ENCODE measurements around the gene CYB5R2.

CYB5R2 gene

DNA sequence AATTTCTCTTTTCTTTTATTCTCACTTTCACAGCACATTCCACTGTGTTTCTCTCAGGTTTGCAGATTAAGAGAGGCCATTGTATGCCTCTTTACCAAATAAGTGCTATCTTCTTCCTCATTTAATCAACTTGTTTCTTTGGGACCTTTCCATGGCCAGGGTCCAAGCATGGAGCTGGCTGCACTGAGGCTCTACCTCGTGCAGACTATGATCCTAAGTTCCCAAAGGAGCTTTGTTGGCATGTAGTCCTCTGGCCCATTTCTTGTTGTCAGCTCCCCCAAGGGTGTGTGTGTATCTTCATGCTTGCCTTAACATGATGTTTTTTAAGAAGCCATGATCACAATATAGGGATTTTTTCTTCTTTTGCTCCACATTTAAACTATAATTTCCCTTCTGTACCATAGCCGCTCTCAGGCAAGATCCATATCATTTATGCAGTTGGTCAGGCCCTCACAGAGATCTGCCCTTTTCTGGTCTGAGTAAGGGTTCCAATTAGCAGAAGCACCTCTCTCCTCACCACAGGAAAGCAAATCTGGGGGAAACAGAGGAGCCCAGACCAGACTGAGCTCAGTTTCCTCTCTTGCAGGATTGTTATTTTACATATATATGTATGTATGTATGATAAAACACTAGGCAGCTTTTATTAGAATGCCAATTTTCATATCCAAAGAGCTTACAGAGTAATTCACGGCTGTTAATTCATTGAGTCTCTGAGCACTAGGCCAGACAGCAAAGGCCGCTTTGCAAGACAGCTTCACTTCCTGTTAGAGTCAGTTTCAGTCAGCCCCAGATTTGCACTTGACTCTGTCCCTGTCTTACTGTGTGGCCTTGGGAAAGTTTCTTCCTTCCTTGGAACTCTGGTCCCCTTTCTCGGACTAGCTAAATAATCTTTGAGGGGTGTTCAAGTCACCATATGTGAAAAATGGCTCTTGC lies 34.3 kb downstream of the CYB5R2 start:
- no peak for DNase-seq (ENCODE audit: low read depth in 3 of 3, low spot score in 1 of 3)

DNA sequence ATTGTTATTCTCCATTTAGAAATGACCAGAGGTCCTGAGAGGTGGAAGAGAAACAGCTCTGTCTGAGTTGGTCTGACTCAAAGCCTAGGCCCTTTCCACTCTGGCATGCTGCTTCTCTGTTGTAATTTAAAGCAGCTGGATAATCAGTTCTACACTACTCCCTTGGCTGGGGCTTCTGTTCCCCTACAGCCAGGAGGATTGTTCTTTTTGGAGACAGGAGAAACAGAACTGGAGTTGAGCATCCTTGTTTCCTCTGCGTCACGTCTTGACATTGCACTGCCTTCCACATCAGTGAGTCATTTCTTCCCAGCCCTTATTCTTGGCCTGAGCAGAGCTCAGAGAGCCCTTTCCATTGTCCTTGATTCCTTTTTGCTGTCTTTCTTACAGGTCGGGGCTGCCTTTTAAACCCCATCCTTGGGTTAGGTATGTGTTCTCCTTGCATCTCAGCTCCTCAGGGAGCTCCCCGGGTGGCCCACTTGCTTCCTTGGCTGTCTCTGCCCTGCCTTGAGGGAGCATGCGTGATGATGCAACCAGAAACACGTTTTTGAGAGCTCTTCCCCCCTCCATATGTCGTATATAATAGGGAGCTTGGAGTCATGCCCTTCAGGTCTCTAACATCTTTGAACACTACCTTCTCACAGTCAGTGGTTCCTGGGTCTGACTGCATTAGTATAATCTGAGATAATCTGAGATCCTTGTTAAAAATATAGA lies 35.7 kb downstream of the CYB5R2 start:
- no peak for DNase-seq (ENCODE audit: low read depth in 3 of 3, low spot score in 1 of 3)

- no peak for DNase-seq (ENCODE audit: low read depth in 3 of 3, low spot score in 1 of 3)
These were observed 37.0 kb downstream of the CYB5R2 start for GRCh38 chr11:7636350-7636749.

DNA sequence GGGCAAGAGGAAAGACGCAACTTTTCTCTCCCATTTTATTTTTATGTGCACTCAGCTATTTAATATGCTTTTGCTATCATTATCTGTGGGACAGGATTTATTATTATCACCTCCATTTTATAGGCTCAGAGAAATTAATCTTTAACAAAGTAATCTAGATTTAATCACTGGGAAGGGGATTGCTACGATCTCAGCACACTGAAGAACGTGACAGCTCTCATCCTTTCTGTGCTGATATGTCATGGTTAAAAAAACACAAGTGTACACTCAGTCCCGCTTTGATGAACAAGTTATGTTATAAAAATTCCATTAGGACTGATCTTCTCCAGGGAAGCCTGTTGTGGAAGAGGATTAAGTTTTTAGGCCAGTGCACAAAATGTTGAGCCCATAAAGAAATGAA lies 37.6 kb downstream of the CYB5R2 start:
- no peak for DNase-seq (ENCODE audit: low read depth in 3 of 3, low spot score in 1 of 3)

DNA sequence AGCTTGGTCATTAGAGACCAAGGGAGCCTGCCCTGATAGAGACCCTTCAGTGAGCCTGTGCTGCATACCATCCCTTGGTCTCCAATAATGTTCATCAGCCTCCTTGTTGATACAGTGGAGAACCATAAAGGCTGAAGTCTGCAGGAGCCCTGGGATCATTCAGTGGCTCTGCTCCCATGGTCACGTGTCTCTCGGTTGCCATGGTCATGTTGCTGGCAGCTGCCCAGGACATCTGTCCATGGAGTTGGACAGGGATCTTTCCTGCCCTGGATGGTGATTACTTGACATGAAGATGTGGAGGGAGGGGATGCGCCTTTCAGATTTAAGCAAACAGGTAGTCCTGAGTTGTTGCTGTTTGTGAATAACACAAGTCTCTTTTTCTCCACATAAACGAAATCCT lies 38.2 kb downstream of the CYB5R2 start:
- DNase-seq (ENCODE audit: low read depth in 3 of 3, low spot score in 1 of 3) = no peak

DNA sequence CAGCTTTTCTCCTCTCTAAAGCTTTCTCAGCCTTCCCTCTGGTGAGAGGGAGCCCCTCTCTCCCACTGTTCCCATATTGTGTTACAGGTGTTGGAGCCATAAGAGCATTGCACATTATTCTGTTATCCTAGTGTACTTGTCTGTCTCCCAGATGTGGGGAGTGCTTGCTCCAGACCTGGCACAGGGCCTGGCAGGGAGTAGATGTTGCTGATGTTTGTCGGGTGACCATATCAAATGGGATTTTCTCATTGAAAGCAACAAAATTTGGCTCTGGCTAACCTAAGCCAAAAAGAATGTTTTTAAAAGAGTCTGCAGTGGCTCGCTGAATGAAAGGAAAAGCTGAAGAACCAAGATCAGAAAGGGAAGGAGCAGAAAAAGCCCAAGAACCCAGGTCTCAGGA lies 41.1 kb downstream of the CYB5R2 start:
- no peak for DNase-seq (ENCODE audit: low read depth in 3 of 3, low spot score in 1 of 3)

- DNase-seq (ENCODE audit: low read depth in 3 of 3, low spot score in 1 of 3) = no peak
These were observed 43.3 kb downstream of the CYB5R2 start for GRCh38 chr11:7630002-7630401.

- no peak for DNase-seq (ENCODE audit: low read depth in 3 of 3, low spot score in 1 of 3)
These were observed 44.6 kb downstream of the CYB5R2 start for GRCh38 chr11:7628660-7629059.

DNA sequence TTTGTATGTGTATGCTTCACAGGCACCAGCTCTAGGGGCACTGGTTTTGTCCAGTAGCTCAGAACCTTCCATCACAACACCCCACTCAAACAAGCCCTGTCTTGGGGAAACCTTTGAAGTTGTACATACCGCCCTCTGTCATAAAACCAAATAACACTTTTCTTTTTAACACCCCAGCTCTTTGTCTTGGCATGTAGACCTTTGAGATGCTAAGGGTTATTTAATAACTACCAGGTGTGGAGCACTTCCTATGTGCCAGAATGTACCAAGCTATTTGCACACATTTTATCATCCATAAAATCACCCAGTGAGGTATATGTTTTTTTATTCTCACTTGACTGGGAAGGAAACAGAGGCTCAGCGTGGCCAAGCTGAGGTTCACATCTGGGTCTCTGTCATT lies 50.6 kb downstream of the CYB5R2 start:
- DNase-seq (ENCODE audit: low read depth in 3 of 3, low spot score in 1 of 3) = no peak

DNA sequence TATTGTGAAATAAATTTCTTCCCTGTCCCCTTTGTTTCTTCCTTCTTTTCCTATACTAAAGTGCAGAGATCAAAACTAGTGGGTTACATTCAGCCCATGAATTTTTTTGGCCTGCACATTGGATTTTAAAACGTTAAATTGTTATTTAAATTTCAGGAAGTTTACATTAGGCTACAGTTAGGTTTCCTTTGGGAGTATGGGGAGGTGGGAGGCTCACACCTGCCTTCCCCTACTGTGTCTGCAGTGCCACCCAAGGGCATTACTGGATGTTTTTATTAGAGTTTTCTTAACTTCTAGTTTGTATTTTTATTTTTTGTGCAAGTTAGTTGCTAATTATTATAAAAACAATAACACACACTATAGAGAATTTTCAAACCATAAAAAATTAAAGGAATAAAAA lies 51.7 kb downstream of the CYB5R2 start:
- DNase-seq (ENCODE audit: low read depth in 3 of 3, low spot score in 1 of 3) = no peak

- no peak for DNase-seq (ENCODE audit: low read depth in 3 of 3, low spot score in 1 of 3)
These were observed 52.2 kb downstream of the CYB5R2 start for GRCh38 chr11:7621090-7621489.

DNA sequence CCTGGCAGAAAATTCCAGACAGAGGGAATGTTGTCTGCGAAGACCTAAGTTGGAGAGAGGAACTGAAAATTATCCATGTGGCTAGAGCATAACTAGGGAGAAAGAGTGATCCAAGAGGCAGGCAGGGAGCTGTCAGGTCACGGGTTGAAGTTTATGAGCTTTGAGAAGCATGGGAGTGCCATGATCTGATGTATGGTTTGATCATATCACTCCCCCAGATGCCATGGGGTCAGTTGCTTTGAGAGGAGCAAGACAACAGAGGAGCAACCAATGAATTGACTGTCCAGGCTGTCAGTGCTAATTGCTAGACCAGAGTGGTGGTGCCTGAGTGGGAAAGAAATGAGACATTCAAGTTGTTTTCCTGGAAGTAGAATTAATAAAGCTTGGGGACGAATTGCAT lies 54.0 kb downstream of the CYB5R2 start:
- no peak for DNase-seq (ENCODE audit: low read depth in 3 of 3, low spot score in 1 of 3)

GRCh38 chr11:7617032-7617431 lies 56.3 kb downstream of the CYB5R2 start:
- DNase-seq (ENCODE audit: low read depth in 3 of 3, low spot score in 1 of 3) = no peak
